Colonic mucosa (tissue), 4 donors: ENCODE results near the gene ECHDC3. TPM values are rescaled to one million over a fixed set of nuclear protein-coding genes. Genes with fewer than 3 reads are reported as not detected.
"Not testable (repeated sequence)": the region's sequence is repeated elsewhere in the genome, so short reads cannot be mapped to it uniquely, and the experiment has no call there.

Experiments
- DNase-seq: peaks from one replicate; pipeline ENCODE4 v3.0.0-alpha.2; 2020
- H3K27ac ChIP-seq: fragments of 200-600 bp; one replicate; pipeline ENCODE4 v1.8.0; 2021
- H3K27me3 ChIP-seq: fragments of 200-600 bp; one replicate; pipeline ENCODE4 v1.8.0; 2021
- H3K36me3 ChIP-seq: fragments of 200-600 bp; one replicate; pipeline ENCODE4 v1.8.0; 2021
- H3K4me1 ChIP-seq: fragments of 200-600 bp; one replicate; pipeline ENCODE4 v1.8.0; 2021; ENCODE audit warnings: mild to moderate bottlenecking
- H3K4me3 ChIP-seq: fragments of 200-600 bp; one replicate; pipeline ENCODE4 v1.8.0; 2021
- H3K9ac ChIP-seq, 2 donors: one replicate each; pipeline ENCODE4 v1.7.0; 2013; ENCODE audit warnings: control low read depth in 2 of 2, low read depth in 2 of 2, low read length in 2 of 2
- H3K9me3 ChIP-seq: fragments of 200-600 bp; one replicate; pipeline ENCODE4 v1.8.0; 2021
- intact Hi-C: fragments of 100-400 bp; cut with DNase I; formaldehyde crosslinking; loops from one replicate; pipeline ENCODE4 v1.14.1; 2022
- total RNA-seq, 2 donors: library from RNA; stranded (reverse); fragmentation: NEBNext Ultra II Directional in 1 of 2; extraction: Animal tissue kit (Norgen Biotek cat#: 25700) in 1 of 2; gene quantifications; one replicate each; pipeline ENCODE4 v1.2.1, GENCODE V29; 2021
- TF ChIP-seq, protein P1 (sequence below): fragments of 200-600 bp; IDR thresholded peaks from one replicate; pipeline ENCODE4 v1.8.0; 2022; ENCODE audit warnings: antibody characterized with exemption, mild to moderate bottlenecking
- donor health status: healthy.
- donor health status: DM: no; HTN: no; CAD: no.
- donor health status: DM: no; HTN: no; CAD: no.

The ECHDC3 gene
- total RNA-seq, 2 donors from 2014 or later = 14.0 to 17.6 TPM

DNA sequence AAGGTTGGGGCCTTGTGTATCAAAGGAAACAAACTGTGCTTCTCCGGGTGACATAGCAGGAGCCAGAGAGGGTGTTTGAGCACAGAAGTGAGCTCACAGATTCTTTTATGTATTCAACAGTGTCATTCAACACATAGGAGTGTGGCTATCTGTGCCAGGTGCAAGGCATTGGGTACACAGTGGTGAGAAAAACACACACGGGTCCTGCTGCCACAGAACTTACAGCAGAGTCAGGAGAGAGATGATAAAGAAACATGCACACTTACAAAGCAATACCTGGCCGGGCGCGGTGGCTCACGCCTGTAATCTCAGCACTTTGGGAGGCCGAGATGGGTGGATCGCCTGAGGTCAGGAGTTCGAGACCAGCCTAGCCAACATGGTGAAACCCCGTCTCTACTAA lies 16.3 kb upstream of the ECHDC3 start:
- TF ChIP-seq, protein P1, sequence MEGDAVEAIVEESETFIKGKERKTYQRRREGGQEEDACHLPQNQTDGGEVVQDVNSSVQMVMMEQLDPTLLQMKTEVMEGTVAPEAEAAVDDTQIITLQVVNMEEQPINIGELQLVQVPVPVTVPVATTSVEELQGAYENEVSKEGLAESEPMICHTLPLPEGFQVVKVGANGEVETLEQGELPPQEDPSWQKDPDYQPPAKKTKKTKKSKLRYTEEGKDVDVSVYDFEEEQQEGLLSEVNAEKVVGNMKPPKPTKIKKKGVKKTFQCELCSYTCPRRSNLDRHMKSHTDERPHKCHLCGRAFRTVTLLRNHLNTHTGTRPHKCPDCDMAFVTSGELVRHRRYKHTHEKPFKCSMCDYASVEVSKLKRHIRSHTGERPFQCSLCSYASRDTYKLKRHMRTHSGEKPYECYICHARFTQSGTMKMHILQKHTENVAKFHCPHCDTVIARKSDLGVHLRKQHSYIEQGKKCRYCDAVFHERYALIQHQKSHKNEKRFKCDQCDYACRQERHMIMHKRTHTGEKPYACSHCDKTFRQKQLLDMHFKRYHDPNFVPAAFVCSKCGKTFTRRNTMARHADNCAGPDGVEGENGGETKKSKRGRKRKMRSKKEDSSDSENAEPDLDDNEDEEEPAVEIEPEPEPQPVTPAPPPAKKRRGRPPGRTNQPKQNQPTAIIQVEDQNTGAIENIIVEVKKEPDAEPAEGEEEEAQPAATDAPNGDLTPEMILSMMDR = no peak
- no peaks in the 10 kb centered on the region for H3K36me3 ChIP-seq
- no peak overlapping the region for H3K27ac ChIP-seq
- no peak for DNase-seq
- intact Hi-C loops = loop anchor here (5.0 kb wide), 1 partner anchor 209 kb away; no protein-coding TSS in a partner anchor
- H3K9me3 ChIP-seq = no peaks in the 10 kb centered on the region
- no peaks in the 10 kb centered on the region for H3K4me1 ChIP-seq
- H3K9ac ChIP-seq = no peak overlapping the region
- no peak overlapping the region for H3K4me3 ChIP-seq
- no peaks in the 10 kb centered on the region for H3K27me3 ChIP-seq

DNA sequence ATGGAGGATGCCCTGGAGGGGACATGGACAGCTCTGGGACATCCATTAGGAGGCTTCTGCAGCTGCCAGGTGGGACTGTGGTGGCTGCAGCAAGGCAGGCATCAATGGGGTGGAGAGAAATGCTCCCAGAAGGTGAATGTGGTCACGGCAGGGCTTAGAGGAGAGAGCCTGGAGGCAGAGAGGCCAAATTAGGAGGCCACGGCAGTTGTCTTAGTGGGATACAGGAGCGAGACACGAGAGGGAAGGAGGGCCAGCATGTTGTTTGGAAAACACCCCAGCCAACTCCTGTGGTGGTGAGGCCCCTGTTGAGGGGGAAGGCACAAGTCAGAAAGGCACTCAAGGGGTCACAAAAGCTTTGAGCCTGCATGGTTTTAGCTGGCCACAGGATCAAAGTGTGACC lies 14.6 kb upstream of the ECHDC3 start:
- DNase-seq = no peak
- Histone ChIP-seq H3K4me3 (no peak overlapping the region), H3K9me3 (no peaks in the 10 kb centered on the region), H3K9ac (no peak overlapping the region), H3K27me3 (no peaks in the 10 kb centered on the region), H3K27ac (no peak overlapping the region), H3K36me3 (no peaks in the 10 kb centered on the region), H3K4me1 (no peaks in the 10 kb centered on the region)
- intact Hi-C loops = loop anchor here (5.0 kb wide), 1 partner anchor 210 kb away; no protein-coding TSS in a partner anchor
- TF ChIP-seq, protein P1 = no peak

DNA sequence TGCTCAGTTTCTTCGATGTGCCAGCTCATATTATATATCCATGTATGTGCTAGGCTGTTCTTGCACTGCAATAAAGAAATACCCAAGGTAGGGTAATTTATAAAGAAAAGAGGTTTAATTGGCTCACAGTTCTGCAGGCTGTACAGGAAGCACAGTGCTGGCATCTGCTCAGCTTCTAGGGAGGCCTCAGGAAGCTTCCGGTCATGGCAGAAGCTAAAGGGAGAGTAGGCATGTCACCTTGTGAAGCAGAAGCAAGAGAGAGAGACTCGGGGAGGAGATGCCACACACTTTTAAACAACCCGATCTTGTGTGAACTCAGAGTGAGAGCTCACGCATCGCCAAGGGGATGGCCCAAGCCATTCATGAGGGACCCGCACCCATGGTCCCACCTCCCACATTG lies 13.8 kb upstream of the ECHDC3 start:
- H3K4me3 ChIP-seq = no peak overlapping the region
- H3K9ac ChIP-seq = no peak overlapping the region
- no peaks in the 10 kb centered on the region for H3K36me3 ChIP-seq
- no peaks in the 10 kb centered on the region for H3K27me3 ChIP-seq
- intact Hi-C loops = loop anchor here (5.0 kb wide), 1 partner anchor 211 kb away; no protein-coding TSS in a partner anchor
- no peak overlapping the region for H3K27ac ChIP-seq
- H3K4me1 ChIP-seq = no peaks in the 10 kb centered on the region
- no peak for DNase-seq
- H3K9me3 ChIP-seq = no peaks in the 10 kb centered on the region
- TF ChIP-seq, protein P1 = no peak

DNA sequence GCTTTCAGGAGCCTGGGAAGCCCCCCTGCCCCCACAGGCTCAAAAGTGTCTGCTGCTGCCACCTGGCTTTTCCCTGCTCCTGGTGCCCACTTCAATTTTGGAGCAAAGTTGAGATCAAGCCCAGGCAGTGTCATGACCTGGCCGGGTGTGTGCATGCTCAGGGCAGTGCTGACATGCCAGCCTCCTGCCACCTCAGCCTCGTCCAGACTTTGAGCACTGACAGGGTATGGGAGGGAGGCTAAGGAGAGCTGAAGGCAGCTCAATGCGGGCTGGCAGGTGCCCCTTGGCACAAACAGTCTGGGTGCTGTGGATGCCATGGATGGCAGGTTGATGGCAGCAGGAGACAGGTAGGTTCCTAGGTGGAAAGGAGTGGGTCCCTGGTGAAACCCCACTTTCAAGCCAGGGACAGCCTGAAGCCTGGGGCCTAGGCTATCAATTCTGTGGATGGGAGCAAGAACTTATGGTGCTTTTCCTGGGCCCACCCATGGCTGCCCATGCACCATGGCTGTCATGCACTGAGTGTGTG lies 12.3 kb upstream of the ECHDC3 start:
- Histone ChIP-seq H3K4me3 (no peak overlapping the region), H3K4me1 (no peaks in the 10 kb centered on the region), H3K9ac (no peak overlapping the region), H3K9me3 (no peaks in the 10 kb centered on the region), H3K36me3 (no peaks in the 10 kb centered on the region), H3K27ac (no peak overlapping the region), H3K27me3 (no peaks in the 10 kb centered on the region)
- no peak for DNase-seq
- TF ChIP-seq, protein P1 = no peak
- intact Hi-C loops = loop anchor here (5.0 kb wide), 1 partner anchor 213 kb away; no protein-coding TSS in a partner anchor

DNA sequence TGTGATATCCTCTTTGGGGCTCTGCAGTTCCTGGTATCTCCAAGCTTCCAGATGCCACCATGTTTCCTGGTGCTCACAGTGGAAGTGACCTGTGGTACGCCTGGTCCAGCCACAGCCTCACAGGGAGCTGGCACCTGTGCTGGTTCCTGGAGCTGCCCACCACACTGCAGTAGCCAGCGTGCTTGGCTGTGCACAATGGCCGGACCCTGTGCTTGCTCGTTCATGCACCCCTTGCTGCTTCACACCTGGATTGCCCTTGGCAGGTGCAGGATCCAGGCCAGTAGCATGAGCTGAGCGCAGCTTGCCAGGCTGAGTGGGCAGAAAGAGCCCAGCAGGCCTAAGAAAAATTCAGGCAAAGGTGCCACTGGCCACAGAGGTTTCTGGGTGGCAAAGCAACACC lies 11.4 kb upstream of the ECHDC3 start:
- TF ChIP-seq, protein P1 = no peak
- H3K4me1 ChIP-seq = no peaks in the 10 kb centered on the region
- H3K36me3 ChIP-seq = no peaks in the 10 kb centered on the region
- DNase-seq = no peak
- H3K4me3 ChIP-seq = no peak overlapping the region
- no peaks in the 10 kb centered on the region for H3K9me3 ChIP-seq
- intact Hi-C loops = no loop called here
- H3K9ac ChIP-seq = no peak overlapping the region
- H3K27me3 ChIP-seq = no peaks in the 10 kb centered on the region
- H3K27ac ChIP-seq = no peak overlapping the region

DNA sequence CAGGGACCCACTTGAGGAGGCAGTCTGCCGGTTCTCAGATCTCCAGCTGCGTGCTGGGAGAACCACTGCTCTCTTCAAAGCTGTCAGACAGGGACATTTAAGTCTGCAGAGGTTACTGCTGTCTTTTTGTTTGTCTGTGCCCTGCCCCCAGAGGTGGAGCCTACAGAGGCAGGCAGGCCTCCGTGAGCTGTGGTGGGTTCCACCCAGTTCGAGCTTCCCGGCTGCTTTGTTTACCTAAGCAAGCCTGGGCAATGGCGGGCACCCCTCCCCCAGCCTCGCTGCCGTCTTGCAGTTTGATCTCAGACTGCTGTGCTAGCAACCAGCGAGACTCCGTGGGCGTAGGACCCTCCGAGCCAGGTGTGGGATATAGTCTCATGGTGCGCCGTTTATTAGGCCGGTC lies 5.4 kb upstream of the ECHDC3 start:
- H3K36me3 ChIP-seq, intact Hi-C loops, H3K9ac ChIP-seq, H3K27ac ChIP-seq, DNase-seq, H3K4me3 ChIP-seq, H3K9me3 ChIP-seq, H3K27me3 ChIP-seq, H3K4me1 ChIP-seq: not testable (repeated sequence)

DNA sequence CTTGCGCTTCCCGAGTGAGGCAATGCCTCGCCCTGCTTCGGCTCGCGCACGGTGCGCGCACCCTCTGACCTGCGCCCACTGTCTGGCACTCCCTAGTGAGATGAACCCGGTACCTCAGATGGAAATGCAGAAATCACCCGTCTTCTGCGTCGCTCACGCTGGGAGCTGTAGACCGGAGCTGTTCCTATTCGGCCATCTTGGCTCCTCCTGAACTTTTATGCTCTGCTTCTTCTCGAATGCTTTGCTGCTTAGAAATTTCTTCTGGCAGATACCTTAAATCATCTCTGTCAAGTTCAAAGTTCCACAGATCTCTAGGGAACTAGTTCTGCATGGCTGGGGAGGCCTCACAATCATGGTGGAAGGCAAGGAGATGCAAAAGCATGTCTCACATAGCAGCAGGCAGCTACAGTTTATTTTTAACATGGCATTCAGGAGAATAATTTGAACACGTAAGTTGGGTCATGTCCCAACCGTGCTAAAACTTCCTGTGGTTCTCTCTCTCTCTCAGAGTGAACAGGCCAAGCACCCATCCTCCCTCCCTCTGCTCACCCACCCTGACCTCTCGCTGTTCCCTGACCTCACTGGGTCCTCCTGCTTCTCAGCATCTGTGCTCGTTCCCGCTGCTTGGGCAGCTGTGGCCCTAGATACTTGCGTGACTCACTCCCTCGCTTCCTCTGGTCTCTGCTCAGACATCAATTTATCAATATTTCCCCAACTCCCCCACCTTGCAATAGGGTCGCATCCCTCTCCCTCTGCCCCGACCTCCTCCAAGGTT lies 4.7 kb upstream of the ECHDC3 start:
- H3K36me3 ChIP-seq, H3K27ac ChIP-seq, H3K27me3 ChIP-seq, DNase-seq, H3K9me3 ChIP-seq, H3K4me1 ChIP-seq, H3K9ac ChIP-seq, intact Hi-C loops, H3K4me3 ChIP-seq: not testable (repeated sequence)
